ENCODE measurements around the gene PARVA. TPM values are rescaled to one million over a fixed set of nuclear protein-coding genes. Genes with fewer than 3 reads are reported as not detected.

Gene PARVA
- total RNA-seq, 2 donors from 2014 or later: 66.5 to 105 TPM

GRCh38 chr11:12534549-12534948 lies 157.2 kb downstream of the PARVA start:
- no peak for DNase-seq
- ATAC-seq: no peak
- intact Hi-C loops (cut with DNase I): no loop called here

GRCh38 chr11:12535321-12535720 lies 157.9 kb downstream of the PARVA start:
- intact Hi-C loops (cut with DNase I): no loop called here
- DNase-seq (no peak), ATAC-seq (no peak)

DNA sequence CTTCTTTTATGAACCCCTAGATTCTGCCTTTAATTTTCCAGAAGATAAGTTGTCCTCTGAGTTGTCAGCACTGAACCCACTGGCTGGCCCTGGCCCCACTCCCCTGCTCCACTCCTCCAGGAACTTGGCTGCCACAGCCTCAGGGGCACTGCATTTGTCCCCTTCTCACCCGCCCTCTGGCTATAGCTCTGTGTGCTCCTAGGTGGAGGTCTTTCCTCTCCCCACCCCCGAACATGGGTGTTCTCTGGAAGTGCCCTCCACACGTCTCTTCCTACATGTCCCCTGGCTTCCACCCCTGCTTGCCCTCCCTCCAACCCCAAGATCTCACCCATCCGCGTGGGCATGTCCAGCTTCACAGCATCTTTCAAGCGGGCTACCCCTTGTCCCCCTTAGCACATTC lies 159.2 kb downstream of the PARVA start:
- intact Hi-C loops (cut with DNase I): no loop called here
- ATAC-seq (no peak), DNase-seq (no peak)

DNA sequence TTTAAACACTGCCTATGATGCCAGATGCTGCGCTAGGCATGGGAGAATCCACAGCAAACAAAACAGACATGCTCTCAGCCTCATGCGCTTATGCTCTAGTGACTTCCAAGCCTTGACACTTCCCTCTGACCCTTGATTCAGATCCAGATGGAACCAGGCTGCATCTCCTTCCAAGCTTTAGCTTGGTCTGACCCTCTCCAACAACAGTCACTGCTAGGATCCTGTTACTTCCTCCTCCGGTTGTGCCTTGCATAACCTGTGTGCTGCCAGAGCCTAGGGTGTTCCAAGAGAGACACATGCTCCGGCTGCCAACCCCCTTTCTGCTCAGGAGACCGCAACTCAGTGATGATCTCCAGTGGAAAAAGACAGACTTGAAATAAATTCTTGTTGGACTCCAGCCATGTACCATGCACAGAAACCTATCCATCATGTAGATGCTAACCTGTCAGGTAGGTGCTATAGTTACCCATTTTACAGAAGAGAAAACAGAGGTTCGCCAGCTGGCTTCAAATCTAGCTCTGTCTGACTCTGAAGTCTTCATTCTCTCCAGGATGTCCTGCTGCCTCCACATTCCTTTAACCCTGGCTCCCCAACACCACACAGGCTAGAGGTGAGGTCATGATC lies 160.5 kb downstream of the PARVA start:
- no peak for DNase-seq
- intact Hi-C loops (cut with DNase I): no loop called here
- peak in 1 of 2 donors; percentile 45 for ATAC-seq

- intact Hi-C loops (cut with DNase I): no loop called here
- no peak for DNase-seq
- ATAC-seq: no peak
Observed at GRCh38 chr11:12538889-12539421, 161.6 kb downstream of the PARVA start.

DNA sequence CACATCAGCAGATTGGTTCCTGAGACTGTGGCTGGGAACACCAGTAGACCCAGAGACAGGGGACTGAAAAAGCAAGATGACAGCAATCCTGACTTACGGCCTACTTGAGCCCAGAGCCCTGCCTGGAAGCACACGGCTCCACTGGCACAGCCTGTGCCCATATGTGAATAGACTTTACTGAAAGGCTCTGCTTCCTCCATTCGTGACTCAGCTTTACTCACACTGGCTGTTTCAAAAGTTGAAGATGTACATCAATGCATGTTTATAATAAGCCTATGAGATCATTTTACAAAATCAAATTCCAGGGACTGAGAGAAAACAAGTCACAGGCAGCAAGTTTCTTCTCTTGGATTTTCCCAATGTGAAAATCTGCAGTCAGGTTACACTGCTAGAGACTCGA lies 162.2 kb downstream of the PARVA start:
- intact Hi-C loops (cut with DNase I): no loop called here
- ATAC-seq (peak in 1 of 2 donors; percentile 6), DNase-seq (no peak)

GRCh38 chr11:12540075-12540680 lies 162.8 kb downstream of the PARVA start:
- no peak for DNase-seq
- intact Hi-C loops (cut with DNase I): no loop called here
- ATAC-seq: no peak

- no peak for DNase-seq
- intact Hi-C loops (cut with DNase I): no loop called here
- ATAC-seq: peak; percentile 63 to 84
Observed at GRCh38 chr11:12540913-12541582, 163.7 kb downstream of the PARVA start.

GRCh38 chr11:12541583-12542151 lies 164.3 kb downstream of the PARVA start:
- no peak for DNase-seq
- intact Hi-C loops (cut with DNase I): no loop called here
- ATAC-seq: peak in 1 of 2 donors; percentile 17

DNA sequence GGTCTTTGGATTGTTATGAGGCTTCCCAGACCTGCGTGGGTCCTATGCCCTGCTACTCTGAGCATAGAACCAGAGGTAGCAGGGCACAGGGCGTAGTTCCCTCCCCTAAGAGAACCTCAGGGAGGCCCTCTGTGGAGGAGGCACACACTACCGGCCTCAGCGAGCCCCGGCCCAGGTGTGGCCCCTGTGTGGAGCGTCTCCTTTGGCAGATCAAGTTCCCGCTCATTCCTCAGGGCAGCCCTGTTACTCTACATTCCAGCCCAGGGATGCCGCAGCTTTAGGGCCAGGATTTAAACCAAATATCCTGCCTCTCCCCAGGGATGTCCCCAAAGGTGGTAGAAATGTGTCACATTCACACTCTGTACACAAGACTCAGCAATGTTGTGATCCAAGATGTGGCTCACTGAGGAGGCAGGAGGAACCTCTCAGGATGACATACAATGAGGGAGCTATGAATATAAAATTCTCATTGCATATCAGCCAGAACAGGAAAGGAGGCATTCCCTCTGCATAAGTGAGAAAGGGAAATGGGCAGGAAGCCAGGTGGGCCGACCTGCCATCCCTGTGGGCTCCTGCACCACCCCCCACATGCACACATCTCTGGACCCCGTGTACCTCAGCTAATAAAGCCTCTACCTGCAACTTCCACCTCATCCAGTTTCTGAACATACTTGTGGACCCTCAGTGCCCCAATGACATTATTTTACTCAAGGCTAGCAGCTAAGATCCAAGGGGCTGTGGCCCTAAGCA lies 165.0 kb downstream of the PARVA start:
- no peak for DNase-seq
- ATAC-seq: no peak
- intact Hi-C loops (cut with DNase I): no loop called here

GRCh38 chr11:12543596-12544415 lies 166.4 kb downstream of the PARVA start:
- ATAC-seq (no peak), DNase-seq (no peak)
- intact Hi-C loops (cut with DNase I): no loop called here

DNA sequence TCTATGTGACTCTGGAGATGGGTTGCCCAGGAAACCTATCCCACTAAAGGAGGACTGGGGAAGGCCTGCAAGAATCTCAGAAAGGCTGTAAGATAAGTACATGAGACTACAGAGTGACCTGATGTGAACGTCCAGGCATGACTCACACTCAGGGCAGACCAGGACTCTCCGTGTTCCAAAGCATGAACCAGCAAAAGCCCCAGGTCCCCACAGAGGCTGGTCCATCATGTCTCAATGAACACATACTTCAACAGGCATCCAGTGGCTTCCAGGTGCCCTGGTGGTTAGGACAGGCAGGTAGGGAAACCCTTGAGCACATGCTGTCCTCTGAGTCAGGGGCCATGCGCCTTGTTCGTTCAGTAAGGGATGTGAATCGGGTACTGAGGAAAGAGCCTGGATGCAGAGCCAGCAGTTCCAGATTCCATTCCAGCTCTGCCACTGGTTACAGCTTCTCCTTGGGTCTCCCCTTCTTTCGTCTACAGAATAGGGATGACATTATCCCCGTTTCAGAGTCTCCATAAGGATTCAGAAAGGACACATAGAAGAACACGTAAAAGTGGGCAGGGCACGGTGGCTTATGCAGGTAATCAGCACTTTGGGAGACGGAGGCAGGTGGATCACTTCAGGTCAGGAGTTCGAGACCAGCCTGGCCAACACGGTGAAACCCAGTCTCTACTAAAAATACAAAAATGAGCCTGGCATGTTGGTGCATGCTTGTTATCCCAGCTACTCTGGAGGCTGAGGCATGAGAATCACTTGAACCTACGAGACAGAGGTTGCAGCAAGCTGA lies 167.8 kb downstream of the PARVA start:
- intact Hi-C loops (cut with DNase I): no loop called here
- ATAC-seq (no peak), DNase-seq (no peak)

- no peak for DNase-seq
- intact Hi-C loops (cut with DNase I): no loop called here
- no peak for ATAC-seq
Observed at GRCh38 chr11:12546122-12546521, 168.8 kb downstream of the PARVA start.

DNA sequence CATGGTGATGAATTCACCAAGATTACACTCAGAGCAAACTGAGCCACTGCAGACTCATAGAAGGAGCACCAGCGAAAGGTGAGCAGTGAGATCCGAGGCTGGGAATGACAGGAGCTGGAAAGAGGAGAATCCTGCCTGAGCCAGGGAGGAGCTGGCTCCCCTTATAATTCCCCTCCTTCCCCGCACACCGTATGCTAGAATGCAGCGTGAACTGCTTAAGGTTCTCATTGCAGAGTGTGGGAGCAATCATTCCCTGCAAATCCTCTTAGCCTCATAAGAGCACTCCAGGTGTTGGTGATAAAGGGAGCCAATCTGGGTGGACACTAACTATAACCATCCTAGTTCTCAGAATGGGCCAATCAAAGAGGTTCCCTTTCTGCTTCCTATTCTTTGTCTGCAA lies 169.3 kb downstream of the PARVA start:
- DNase-seq (no peak), ATAC-seq (no peak)
- intact Hi-C loops (cut with DNase I): no loop called here

DNA sequence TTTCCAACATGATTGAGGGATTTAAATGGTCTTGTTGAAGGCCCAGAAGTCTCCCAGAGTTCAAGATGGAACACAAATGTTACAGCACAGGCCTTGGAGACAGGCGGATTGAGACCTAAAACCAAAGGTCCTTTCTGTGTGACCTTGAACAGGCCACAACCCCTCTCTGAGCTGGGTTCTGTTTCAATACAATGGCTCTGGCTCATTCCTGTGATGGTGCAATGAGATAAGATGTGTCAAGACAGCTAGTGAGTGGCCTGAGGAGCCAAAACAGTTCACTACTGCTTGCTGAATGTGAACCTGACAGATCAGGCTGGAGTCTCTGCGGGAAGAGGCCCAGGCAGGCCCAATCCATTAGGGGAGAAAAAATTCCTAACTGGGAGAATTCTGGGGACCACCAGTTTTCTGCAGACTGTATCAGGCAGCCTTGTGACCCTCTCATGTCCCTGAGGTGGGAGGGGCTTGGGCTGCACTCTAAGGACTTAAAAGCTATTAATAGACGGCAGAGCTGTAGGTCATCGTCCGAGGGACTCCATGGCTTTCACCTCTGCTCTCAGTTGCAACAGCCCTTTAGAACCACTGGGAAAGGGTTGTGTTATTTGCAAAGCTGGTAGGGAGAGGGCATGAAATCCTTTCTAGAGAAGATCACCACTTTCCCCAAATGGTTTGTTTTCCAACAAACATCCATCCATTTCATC lies 170.7 kb downstream of the PARVA start:
- intact Hi-C loops (cut with DNase I): no loop called here
- ATAC-seq (peak; percentile 55 to 73), DNase-seq (no peak)

- intact Hi-C loops (cut with DNase I): no loop called here
- ATAC-seq (peak; percentile 85 to 87), DNase-seq (no peak)
Observed at GRCh38 chr11:12552692-12553091, 175.3 kb downstream of the PARVA start.

DNA sequence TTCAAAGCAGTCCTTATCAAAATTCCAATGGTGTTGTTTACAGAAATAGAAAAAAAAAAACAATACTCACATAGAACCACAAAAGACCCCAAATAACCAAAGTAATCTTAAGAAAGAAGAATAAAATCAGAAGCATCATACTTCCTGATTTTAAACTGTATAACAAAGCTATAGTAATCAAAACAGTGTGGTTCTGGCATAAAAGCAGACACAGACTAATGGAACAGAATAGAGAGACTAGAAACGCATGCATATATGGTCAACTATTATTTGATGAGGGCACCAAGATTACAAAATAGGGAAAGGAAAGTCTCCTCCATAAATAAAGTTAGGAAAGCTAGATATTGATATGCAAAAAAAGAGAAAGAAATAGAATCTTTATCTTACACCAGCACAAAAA lies 176.8 kb downstream of the PARVA start:
- intact Hi-C loops (cut with DNase I): no loop called here
- DNase-seq (no peak), ATAC-seq (no peak)
